Esophagus muscularis mucosa (tissue), 4 donors: ENCODE data around the gene EFCAB7.

ENCODE experiments used
- EP300 ChIP-seq: sonication (generic); formaldehyde crosslinking; IDR thresholded peaks from one replicate; pipeline ENCODE4 v1.6.1; 2017; ENCODE audit warnings: antibody characterized with exemption
- POLR2A ChIP-seq: fragments of 450-650 bp; IDR thresholded peaks from one replicate; pipeline ENCODE4 v1.6.1; 2017; ENCODE audit warnings: antibody characterized with exemption, moderate library complexity, mild to moderate bottlenecking, low read depth
- POLR2AphosphoS5 ChIP-seq, 2 donors: sonication (generic); formaldehyde crosslinking; IDR thresholded peaks; one replicate each; pipeline ENCODE4 v1.6.1; 2017; ENCODE audit warnings: antibody characterized with exemption in 2 of 2
- TF ChIP-seq, protein P1 (sequence below), 3 experiments: fragments of 200-600 bp in 2 of 3; fragments of 450-650 bp in 1 of 3; sonication (generic) in 2 of 3; IDR thresholded peaks; one replicate each; pipeline ENCODE4 v1.5.1; 2017 to 2019; ENCODE audit warnings: antibody characterized with exemption in 3 of 3, mild to moderate bottlenecking in 2 of 3, moderate library complexity in 1 of 3

DNA sequence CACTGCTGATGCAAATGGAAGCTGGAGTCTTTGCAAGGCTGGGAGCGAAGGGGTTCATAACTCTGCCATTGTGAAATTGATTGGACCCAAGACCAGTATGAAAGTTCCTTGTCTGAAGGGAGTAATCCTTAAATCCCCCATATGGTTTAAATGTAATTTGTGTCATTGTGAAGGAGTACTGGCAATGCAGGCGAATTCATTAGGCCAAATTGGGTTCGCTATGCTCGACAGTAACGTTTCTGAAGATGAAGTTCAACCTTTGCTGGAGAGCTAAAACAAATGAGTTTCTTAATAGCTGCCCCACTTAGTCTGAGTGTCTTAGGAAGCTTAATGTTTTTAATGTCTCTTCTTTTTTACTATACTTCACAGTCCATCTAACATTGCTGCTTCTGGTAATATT is 97.3 kb downstream of the EFCAB7 start:
- TF ChIP-seq, protein P1, sequence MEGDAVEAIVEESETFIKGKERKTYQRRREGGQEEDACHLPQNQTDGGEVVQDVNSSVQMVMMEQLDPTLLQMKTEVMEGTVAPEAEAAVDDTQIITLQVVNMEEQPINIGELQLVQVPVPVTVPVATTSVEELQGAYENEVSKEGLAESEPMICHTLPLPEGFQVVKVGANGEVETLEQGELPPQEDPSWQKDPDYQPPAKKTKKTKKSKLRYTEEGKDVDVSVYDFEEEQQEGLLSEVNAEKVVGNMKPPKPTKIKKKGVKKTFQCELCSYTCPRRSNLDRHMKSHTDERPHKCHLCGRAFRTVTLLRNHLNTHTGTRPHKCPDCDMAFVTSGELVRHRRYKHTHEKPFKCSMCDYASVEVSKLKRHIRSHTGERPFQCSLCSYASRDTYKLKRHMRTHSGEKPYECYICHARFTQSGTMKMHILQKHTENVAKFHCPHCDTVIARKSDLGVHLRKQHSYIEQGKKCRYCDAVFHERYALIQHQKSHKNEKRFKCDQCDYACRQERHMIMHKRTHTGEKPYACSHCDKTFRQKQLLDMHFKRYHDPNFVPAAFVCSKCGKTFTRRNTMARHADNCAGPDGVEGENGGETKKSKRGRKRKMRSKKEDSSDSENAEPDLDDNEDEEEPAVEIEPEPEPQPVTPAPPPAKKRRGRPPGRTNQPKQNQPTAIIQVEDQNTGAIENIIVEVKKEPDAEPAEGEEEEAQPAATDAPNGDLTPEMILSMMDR (IDR thresholded peaks at IDR 0.05), result no peak
- TF ChIP-seq POLR2AphosphoS5 (IDR thresholded peaks at IDR 0.05), result no peak
- no peak for TF ChIP-seq POLR2A
- no peak for TF ChIP-seq EP300
